CD4-positive, alpha-beta T cell (primary cell): ENCODE results near the gene SPACA1. TPM values are rescaled to one million over a fixed set of nuclear protein-coding genes. Genes with fewer than 3 reads are reported as not detected.

Source experiments
- ATAC-seq: fragments of 200-7000 bp; cut with Tn5 transposase; one replicate; pipeline ENCODE4 v1.10.0; 2022; ENCODE audit warnings: mild to moderate bottlenecking; ENCODE audit not compliant: poor library complexity
- CTCF ChIA-PET: fragments of 350-600 bp; sonication (Branson Sonifier 250); formaldehyde crosslinking; loops from one replicate; lab custom pipeline; 2021; ENCODE audit warnings: antibody characterized with exemption, inconsistent platforms; lab: Charles Lee
- POLR2A ChIA-PET: fragments of 350-600 bp; sonication (Branson Sonifier 250); formaldehyde crosslinking; loops from one replicate; lab custom pipeline; 2021; ENCODE audit warnings: antibody characterized with exemption, inconsistent platforms; lab: Charles Lee
- DNase-seq, 14 experiments: peaks; one replicate each; pipeline ENCODE4 v3.0.0-alpha.2; 2013 to 2020; ENCODE audit warnings: mixed read lengths in 2 of 14
- H3K27ac ChIP-seq, 2 donors: one replicate each; pipeline versions ENCODE4 v1.5.1 to v1.7.0; 2013; ENCODE audit warnings: low read length in 2 of 2, low read depth in 1 of 2, mild to moderate bottlenecking in 1 of 2
- H3K27me3 ChIP-seq, 2 experiments: 1 replicate in 1 of 2; 2 replicates in 1 of 2; pipeline versions ENCODE4 v1.6.1 to v1.7.0; 2013; ENCODE audit warnings: low read length in 2 of 2, control low read depth in 1 of 2, mild to moderate bottlenecking in 1 of 2, moderate library complexity in 1 of 2; ENCODE audit not compliant: insufficient read depth in 2 of 2, control insufficient read depth in 1 of 2
- H3K36me3 ChIP-seq: one replicate; pipeline ENCODE4 v1.6.1; 2013; ENCODE audit warnings: low read length, control low read depth; ENCODE audit not compliant: insufficient read depth
- H3K4me1 ChIP-seq: one replicate; pipeline ENCODE4 v1.6.1; 2013; ENCODE audit warnings: low read length, control low read depth; ENCODE audit not compliant: insufficient read depth
- H3K4me3 ChIP-seq: one replicate; pipeline ENCODE4 v1.5.1; 2013; ENCODE audit warnings: mild to moderate bottlenecking, low read length, moderate library complexity
- H3K9me3 ChIP-seq, 2 experiments: 1 replicate in 1 of 2; 2 replicates in 1 of 2; pipeline versions ENCODE4 v1.6.1 to v1.7.0; 2013; ENCODE audit warnings: low read length in 2 of 2, mild to moderate bottlenecking in 2 of 2, control low read depth in 1 of 2, moderate library complexity in 1 of 2; ENCODE audit not compliant: control insufficient read depth in 1 of 2, insufficient read depth in 1 of 2
- H3K27ac Mint-ChIP-seq: one replicate; pipeline ENCODE4 v1.8.0; 2020; ENCODE audit warnings: mixed read lengths
- H3K27me3 Mint-ChIP-seq: one replicate; pipeline ENCODE4 v1.8.0; 2021; ENCODE audit warnings: mixed read lengths
- H3K36me3 Mint-ChIP-seq: one replicate; pipeline ENCODE4 v1.8.0; 2021; ENCODE audit warnings: low read depth, mixed read lengths
- H3K4me1 Mint-ChIP-seq: one replicate; pipeline ENCODE4 v1.8.0; 2021; ENCODE audit warnings: low read depth, mixed read lengths
- H3K4me3 Mint-ChIP-seq: one replicate; pipeline ENCODE4 v1.8.0; 2020; ENCODE audit warnings: mild to moderate bottlenecking, mixed read lengths
- H3K9me3 Mint-ChIP-seq: one replicate; pipeline ENCODE4 v1.8.0; 2020; ENCODE audit warnings: mixed read lengths
- intact Hi-C, 2 experiments: fragments of 100-400 bp; cut with DNase I in 1 of 2; cut with micrococcal nuclease in 1 of 2; formaldehyde crosslinking; loops; one replicate each; pipeline versions ENCODE4 v1.15.1 to v1.9.0; 2023 to 2025; cut with DNase I, micrococcal nuclease
- total RNA-seq, 174 experiments: library from RNA in 2 of 174; stranded (reverse) in 2 of 174; gene quantifications; one replicate each; pipeline ENCODE4 v1.2.3 and lab custom pipeline; 2021 to 2026
- TF ChIP-seq, protein P1 (sequence below): fragments of 200-600 bp; IDR thresholded peaks from one replicate; pipeline ENCODE4 v1.8.0; 2022; ENCODE audit warnings: antibody characterized with exemption, mild to moderate bottlenecking

The SPACA1 gene
- total RNA-seq, 2 experiments from 2014 or later: not detected

DNA sequence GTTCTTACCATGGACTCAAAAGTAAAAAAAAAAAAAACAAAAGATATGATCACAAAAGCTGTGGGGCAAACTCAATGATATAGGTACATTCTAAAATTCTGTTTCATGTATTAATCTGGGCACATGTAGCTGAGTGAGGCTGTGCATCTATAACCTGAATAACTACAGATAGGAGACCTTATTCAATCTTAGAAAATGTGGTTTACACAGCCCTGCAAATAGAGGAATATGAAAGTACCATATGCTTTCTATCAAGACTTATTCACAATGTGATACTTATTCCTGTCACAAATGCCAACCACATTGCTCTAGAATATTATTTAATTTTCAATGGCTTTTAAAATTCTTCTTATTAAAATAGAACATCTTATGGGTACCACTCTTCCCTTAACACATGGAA is 3.1 kb upstream of the SPACA1 start:
- no peaks in the 10 kb centered on the region for H3K4me1 Mint-ChIP-seq
- CTCF ChIA-PET: no interaction called here

DNA sequence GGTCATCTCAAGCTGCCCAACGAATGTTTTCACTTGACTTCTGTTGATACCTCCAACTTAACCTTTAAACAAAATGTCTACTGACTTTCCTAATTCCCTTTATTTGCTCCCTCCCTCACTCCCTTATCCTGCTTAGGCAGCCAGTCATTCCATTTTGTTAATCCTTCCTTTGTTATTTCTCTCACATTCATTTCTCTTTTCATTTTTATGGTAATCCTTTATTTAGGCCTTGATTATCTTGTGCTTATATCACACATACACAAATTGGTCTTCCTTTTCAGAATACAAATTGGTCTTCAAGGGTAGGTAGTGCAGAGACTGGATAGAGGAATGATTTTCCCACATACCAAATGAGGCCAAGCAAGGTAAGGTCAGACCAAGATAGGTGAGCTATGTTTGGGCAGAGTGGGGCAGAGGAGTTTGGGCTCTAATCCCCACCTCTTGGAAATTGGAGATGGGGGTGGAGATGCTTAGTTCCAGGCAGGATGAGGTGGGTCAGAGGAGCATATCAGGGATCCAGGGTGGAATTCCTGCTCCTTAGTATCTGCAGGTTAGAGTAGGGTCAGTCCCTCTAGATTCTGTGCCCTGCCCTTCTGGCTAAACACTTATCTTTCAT is 2.0 kb upstream of the SPACA1 start:
- ChIA-PET CTCF (no interaction called here), POLR2A (no interaction called here)
- intact Hi-C loops: no loop called here
- no peak for ATAC-seq
- H3K4me3 Mint-ChIP-seq: no peak overlapping the region
- Histone ChIP-seq H3K9me3 (peaks cover 0 to 9% of the 10 kb centered on the region in 2 experiments), H3K4me3 (no peak overlapping the region), H3K4me1 (no peaks in the 10 kb centered on the region), H3K36me3 (no peaks in the 10 kb centered on the region), H3K27ac (no peak overlapping the region), H3K27me3 (no peaks in the 10 kb centered on the region)
- peaks cover 40% of the 10 kb centered on the region for H3K27me3 Mint-ChIP-seq
- H3K36me3 Mint-ChIP-seq: no peaks in the 10 kb centered on the region
- no peaks in the 10 kb centered on the region for H3K4me1 Mint-ChIP-seq
- no peak overlapping the region for H3K27ac Mint-ChIP-seq
- DNase-seq: no peak
- TF ChIP-seq, protein P1, sequence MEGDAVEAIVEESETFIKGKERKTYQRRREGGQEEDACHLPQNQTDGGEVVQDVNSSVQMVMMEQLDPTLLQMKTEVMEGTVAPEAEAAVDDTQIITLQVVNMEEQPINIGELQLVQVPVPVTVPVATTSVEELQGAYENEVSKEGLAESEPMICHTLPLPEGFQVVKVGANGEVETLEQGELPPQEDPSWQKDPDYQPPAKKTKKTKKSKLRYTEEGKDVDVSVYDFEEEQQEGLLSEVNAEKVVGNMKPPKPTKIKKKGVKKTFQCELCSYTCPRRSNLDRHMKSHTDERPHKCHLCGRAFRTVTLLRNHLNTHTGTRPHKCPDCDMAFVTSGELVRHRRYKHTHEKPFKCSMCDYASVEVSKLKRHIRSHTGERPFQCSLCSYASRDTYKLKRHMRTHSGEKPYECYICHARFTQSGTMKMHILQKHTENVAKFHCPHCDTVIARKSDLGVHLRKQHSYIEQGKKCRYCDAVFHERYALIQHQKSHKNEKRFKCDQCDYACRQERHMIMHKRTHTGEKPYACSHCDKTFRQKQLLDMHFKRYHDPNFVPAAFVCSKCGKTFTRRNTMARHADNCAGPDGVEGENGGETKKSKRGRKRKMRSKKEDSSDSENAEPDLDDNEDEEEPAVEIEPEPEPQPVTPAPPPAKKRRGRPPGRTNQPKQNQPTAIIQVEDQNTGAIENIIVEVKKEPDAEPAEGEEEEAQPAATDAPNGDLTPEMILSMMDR: no peak
- H3K9me3 Mint-ChIP-seq: no peaks in the 10 kb centered on the region

More for the DNA sequence above, 3.1 kb upstream of the SPACA1 start:
- H3K4me3 Mint-ChIP-seq: no peak overlapping the region
- no peak overlapping the region for H3K27ac ChIP-seq
- H3K36me3 Mint-ChIP-seq: no peaks in the 10 kb centered on the region
- no peaks in the 10 kb centered on the region for H3K9me3 Mint-ChIP-seq
- H3K27me3 Mint-ChIP-seq: peaks cover 34% of the 10 kb centered on the region
- POLR2A ChIA-PET: no interaction called here
- H3K4me3 ChIP-seq: no peak overlapping the region
- no peak overlapping the region for H3K27ac Mint-ChIP-seq
- H3K4me1 ChIP-seq: no peaks in the 10 kb centered on the region
- TF ChIP-seq, protein P1: no peak
- peaks cover 0 to 9% of the 10 kb centered on the region in 2 experiments for H3K9me3 ChIP-seq
- no peaks in the 10 kb centered on the region for H3K27me3 ChIP-seq
- DNase-seq (no peak), ATAC-seq (no peak)
- intact Hi-C loops: no loop called here
- H3K36me3 ChIP-seq: no peaks in the 10 kb centered on the region

DNA sequence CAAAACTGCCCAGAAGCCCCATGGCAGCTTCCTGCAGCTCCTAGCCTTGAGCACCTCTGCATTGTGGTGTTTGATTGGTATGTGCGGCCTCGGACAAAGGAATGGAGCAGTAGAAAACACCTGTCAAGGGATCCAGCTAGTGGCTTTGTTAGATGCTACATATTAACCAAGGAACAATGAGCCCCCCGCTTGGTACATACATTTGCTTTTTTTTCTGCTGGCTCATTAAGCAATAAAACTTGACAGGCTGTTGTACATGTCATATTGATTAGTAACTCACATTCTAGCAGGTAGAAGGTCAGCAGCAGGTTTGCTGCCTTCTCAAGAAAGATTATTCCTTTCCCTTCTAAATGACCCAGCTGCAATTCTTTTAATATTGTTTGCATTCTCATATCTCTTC is 937 bp downstream of the SPACA1 start:
- H3K27ac Mint-ChIP-seq: no peak overlapping the region

More for the DNA sequence above, 937 bp downstream of the SPACA1 start:
- no peaks in the 10 kb centered on the region for H3K36me3 Mint-ChIP-seq
- no peaks in the 10 kb centered on the region for H3K4me1 Mint-ChIP-seq
- peaks cover 0 to 2% of the 10 kb centered on the region in 2 experiments for H3K27me3 ChIP-seq
- H3K4me3 Mint-ChIP-seq: no peak overlapping the region
- DNase-seq: no peak
- TF ChIP-seq, protein P1: no peak
- H3K9me3 ChIP-seq: peaks cover 0 to 9% of the 10 kb centered on the region in 2 experiments
- no peaks in the 10 kb centered on the region for H3K9me3 Mint-ChIP-seq
- CTCF ChIA-PET: no interaction called here
- no peak overlapping the region for H3K4me3 ChIP-seq
- H3K4me1 ChIP-seq: no peaks in the 10 kb centered on the region
- POLR2A ChIA-PET: no interaction called here
- H3K27ac ChIP-seq: no peak overlapping the region
- intact Hi-C loops: no loop called here
- peaks cover 55% of the 10 kb centered on the region for H3K27me3 Mint-ChIP-seq
- ATAC-seq: no peak
- no peaks in the 10 kb centered on the region for H3K36me3 ChIP-seq
